ENCODE measurements around the gene UBXN1.

- TF ChIP-seq CTCF (IDR thresholded peaks at IDR 0.05) (no peak), POLR2A (IDR thresholded peaks at IDR 0.05) (no peak), POLR2AphosphoS5 (IDR thresholded peaks at IDR 0.05) (peak; percentile 50 to 64 (median 64))
Measured at GRCh38 chr11:62705880-62706849, 27.3 kb upstream of the UBXN1 start.

All from breast epithelium (tissue), 3 donors.